ENCODE data around the gene RASA1. TPM values are rescaled to one million over a fixed set of nuclear protein-coding genes. Genes with fewer than 3 reads are reported as not detected.

RASA1 gene
- total RNA-seq, 1 donor from 2014 or later: 55.1 TPM

GRCh38 chr5:87390075-87390474 lies 122.4 kb downstream of the RASA1 start:
- Mint-ChIP-seq H3K27ac (ENCODE audit: unreplicated experiment) (no peak overlapping the region), H3K9me3 (ENCODE audit: unreplicated experiment) (peaks cover 1% of the 10 kb centered on the region), H3K4me1 (ENCODE audit: low read depth, unreplicated experiment) (no peaks in the 10 kb centered on the region), H3K27me3 (ENCODE audit: unreplicated experiment) (peaks cover 2% of the 10 kb centered on the region), H3K36me3 (ENCODE audit: unreplicated experiment) (no peaks in the 10 kb centered on the region), H3K4me3 (ENCODE audit: unreplicated experiment) (no peak overlapping the region)
- no peak for TF ChIP-seq CTCF (IDR thresholded peaks at IDR 0.05; ENCODE audit: partially characterized antibody, unreplicated experiment)
- no peak for DNase-seq

- no peaks in the 10 kb centered on the region for H3K4me1 Mint-ChIP-seq (ENCODE audit: low read depth, unreplicated experiment)
- H3K36me3 Mint-ChIP-seq (ENCODE audit: unreplicated experiment): no peaks in the 10 kb centered on the region
- peak overlapping the region; percentile 29 for H3K27ac Mint-ChIP-seq (ENCODE audit: unreplicated experiment)
- H3K9me3 Mint-ChIP-seq (ENCODE audit: unreplicated experiment): peaks cover 1% of the 10 kb centered on the region
- no peak for TF ChIP-seq CTCF (IDR thresholded peaks at IDR 0.05; ENCODE audit: partially characterized antibody, unreplicated experiment)
- H3K4me3 Mint-ChIP-seq (ENCODE audit: unreplicated experiment): no peak overlapping the region
- H3K27me3 Mint-ChIP-seq (ENCODE audit: unreplicated experiment): peaks cover 2% of the 10 kb centered on the region
- no peak for DNase-seq
These were observed 123.0 kb downstream of the RASA1 start for GRCh38 chr5:87390576-87391199.

GRCh38 chr5:87392170-87392569 lies 124.5 kb downstream of the RASA1 start:
- Mint-ChIP-seq H3K36me3 (ENCODE audit: unreplicated experiment) (no peaks in the 10 kb centered on the region), H3K4me1 (ENCODE audit: low read depth, unreplicated experiment) (no peaks in the 10 kb centered on the region), H3K27ac (ENCODE audit: unreplicated experiment) (no peak overlapping the region), H3K27me3 (ENCODE audit: unreplicated experiment) (peaks cover 2% of the 10 kb centered on the region), H3K9me3 (ENCODE audit: unreplicated experiment) (peaks cover 1% of the 10 kb centered on the region), H3K4me3 (ENCODE audit: unreplicated experiment) (no peak overlapping the region)
- DNase-seq: no peak
- TF ChIP-seq CTCF (IDR thresholded peaks at IDR 0.05; ENCODE audit: partially characterized antibody, unreplicated experiment): no peak

GRCh38 chr5:87392801-87393200 lies 125.1 kb downstream of the RASA1 start:
- Mint-ChIP-seq H3K36me3 (ENCODE audit: unreplicated experiment) (no peaks in the 10 kb centered on the region), H3K9me3 (ENCODE audit: unreplicated experiment) (peaks cover 1% of the 10 kb centered on the region)
- TF ChIP-seq CTCF (IDR thresholded peaks at IDR 0.05; ENCODE audit: partially characterized antibody, unreplicated experiment): no peak

GRCh38 chr5:87393331-87393730 lies 125.6 kb downstream of the RASA1 start:
- Mint-ChIP-seq H3K27ac (ENCODE audit: unreplicated experiment) (no peak overlapping the region), H3K36me3 (ENCODE audit: unreplicated experiment) (no peaks in the 10 kb centered on the region), H3K27me3 (ENCODE audit: unreplicated experiment) (peaks cover 2% of the 10 kb centered on the region), H3K9me3 (ENCODE audit: unreplicated experiment) (no peaks in the 10 kb centered on the region), H3K4me1 (ENCODE audit: low read depth, unreplicated experiment) (no peaks in the 10 kb centered on the region), H3K4me3 (ENCODE audit: unreplicated experiment) (no peak overlapping the region)
- no peak for DNase-seq
- no peak for TF ChIP-seq CTCF (IDR thresholded peaks at IDR 0.05; ENCODE audit: partially characterized antibody, unreplicated experiment)

More at GRCh38 chr5:87392801-87393200, 125.1 kb downstream of the RASA1 start:
- Mint-ChIP-seq H3K4me3 (ENCODE audit: unreplicated experiment) (no peak overlapping the region), H3K27ac (ENCODE audit: unreplicated experiment) (no peak overlapping the region), H3K27me3 (ENCODE audit: unreplicated experiment) (peaks cover 2% of the 10 kb centered on the region), H3K4me1 (ENCODE audit: low read depth, unreplicated experiment) (no peaks in the 10 kb centered on the region)
- DNase-seq: no peak

Measured in glutamatergic neuron (in vitro differentiated cells).